Measurements from ENCODE around the gene CSRNP3. TPM values are rescaled to one million over a fixed set of nuclear protein-coding genes. Genes with fewer than 3 reads are reported as not detected.

The CSRNP3 gene
- 0.76 and 0.95 TPM in 2 replicates for total RNA-seq

GRCh38 chr2:165469417-165469816 is at the start of gene CSRNP3:
TSS of gene CSRNP3 (plus strand) at chr2:165469698. CDS start at chr2:165595066, 125,368 bp downstream.

Other genes with a start within 250 kb of the CSRNP3 start
- gene SCN2A, start 230.3 kb upstream of the CSRNP3 start, total RNA-seq = under 0.01 TPM in 1 of 2 replicates, not detected in the other